ENCODE results near the gene RIOK1.

The RIOK1 gene

GRCh38 chr6:7417684-7418083 lies 28.1 kb downstream of the RIOK1 start:
- TF ChIP-seq JUND (IDR thresholded peaks at IDR 0.05; ENCODE audit: low read depth) = no peak
- in situ Hi-C loops (cut with HindIII; ENCODE audit: low pct_unique_long_range_greater_than_20kb, low sequenced_read_pairs) = no loop called here
- peak in 1 of 2 experiments; percentile 68 for DNase-seq (ENCODE audit: low read depth in 1 of 2, low spot score in 1 of 2)

- DNase-seq (ENCODE audit: low read depth in 1 of 2, low spot score in 1 of 2) = peak; percentile 42 to 90
- peak; percentile 53; the same call in 1 of the 2 replicates for TF ChIP-seq JUND (IDR thresholded peaks at IDR 0.05; ENCODE audit: low read depth)
- in situ Hi-C loops (cut with HindIII; ENCODE audit: low pct_unique_long_range_greater_than_20kb, low sequenced_read_pairs) = no loop called here
These were observed 28.8 kb downstream of the RIOK1 start for GRCh38 chr6:7418238-7418905.

GRCh38 chr6:7419065-7419464 lies 29.5 kb downstream of the RIOK1 start:
- no peak for TF ChIP-seq JUND (IDR thresholded peaks at IDR 0.05; ENCODE audit: low read depth)
- peak in 1 of 2 experiments; percentile 16 for DNase-seq (ENCODE audit: low read depth in 1 of 2, low spot score in 1 of 2)
- in situ Hi-C loops (cut with HindIII; ENCODE audit: low pct_unique_long_range_greater_than_20kb, low sequenced_read_pairs) = no loop called here

GRCh38 chr6:7421066-7421465 lies 31.5 kb downstream of the RIOK1 start:
- TF ChIP-seq JUND (IDR thresholded peaks at IDR 0.05; ENCODE audit: low read depth) = no peak
- DNase-seq (ENCODE audit: low read depth in 1 of 2, low spot score in 1 of 2) = no peak
- in situ Hi-C loops (cut with HindIII; ENCODE audit: low pct_unique_long_range_greater_than_20kb, low sequenced_read_pairs) = no loop called here

- in situ Hi-C loops (cut with HindIII; ENCODE audit: low pct_unique_long_range_greater_than_20kb, low sequenced_read_pairs) = no loop called here
- DNase-seq (ENCODE audit: low read depth in 1 of 2, low spot score in 1 of 2) = no peak
- TF ChIP-seq JUND (IDR thresholded peaks at IDR 0.05; ENCODE audit: low read depth) = no peak
These were observed 34.5 kb downstream of the RIOK1 start for GRCh38 chr6:7424058-7424457.

GRCh38 chr6:7424967-7425807 lies 35.6 kb downstream of the RIOK1 start:
- in situ Hi-C loops (cut with HindIII; ENCODE audit: low pct_unique_long_range_greater_than_20kb, low sequenced_read_pairs) = no loop called here
- DNase-seq (ENCODE audit: low read depth in 1 of 2, low spot score in 1 of 2) = peak; percentile 63 to 78

GRCh38 chr6:7425808-7426190 lies 36.2 kb downstream of the RIOK1 start:
- TF ChIP-seq JUND (IDR thresholded peaks at IDR 0.05; ENCODE audit: low read depth) = no peak
- DNase-seq (ENCODE audit: low read depth in 1 of 2, low spot score in 1 of 2) = no peak
- in situ Hi-C loops (cut with HindIII; ENCODE audit: low pct_unique_long_range_greater_than_20kb, low sequenced_read_pairs) = no loop called here

More at GRCh38 chr6:7424967-7425807, 35.6 kb downstream of the RIOK1 start:
- TF ChIP-seq JUND (IDR thresholded peaks at IDR 0.05; ENCODE audit: low read depth) = no peak

- no peak for DNase-seq (ENCODE audit: low read depth in 1 of 2, low spot score in 1 of 2)
- in situ Hi-C loops (cut with HindIII; ENCODE audit: low pct_unique_long_range_greater_than_20kb, low sequenced_read_pairs) = no loop called here
- TF ChIP-seq JUND (IDR thresholded peaks at IDR 0.05; ENCODE audit: low read depth) = no peak
These were observed 37.0 kb downstream of the RIOK1 start for GRCh38 chr6:7426447-7427169.

GRCh38 chr6:7431313-7431673 lies 41.7 kb downstream of the RIOK1 start:
- TF ChIP-seq JUND (IDR thresholded peaks at IDR 0.05; ENCODE audit: low read depth) = no peak
- in situ Hi-C loops (cut with HindIII; ENCODE audit: low pct_unique_long_range_greater_than_20kb, low sequenced_read_pairs) = no loop called here
- no peak for DNase-seq (ENCODE audit: low read depth in 1 of 2, low spot score in 1 of 2)

GRCh38 chr6:7431674-7432390 lies 42.2 kb downstream of the RIOK1 start:
- in situ Hi-C loops (cut with HindIII; ENCODE audit: low pct_unique_long_range_greater_than_20kb, low sequenced_read_pairs) = no loop called here
- DNase-seq (ENCODE audit: low read depth in 1 of 2, low spot score in 1 of 2) = peak; percentile 84 to 86
- TF ChIP-seq JUND (IDR thresholded peaks at IDR 0.05; ENCODE audit: low read depth) = no peak

- DNase-seq (ENCODE audit: low read depth in 1 of 2, low spot score in 1 of 2) = no peak
- in situ Hi-C loops (cut with HindIII; ENCODE audit: low pct_unique_long_range_greater_than_20kb, low sequenced_read_pairs) = no loop called here
- TF ChIP-seq JUND (IDR thresholded peaks at IDR 0.05; ENCODE audit: low read depth) = no peak
These were observed 42.9 kb downstream of the RIOK1 start for GRCh38 chr6:7432391-7433120.

Data from T47D (cell line).